GM12865 (cell line): ENCODE results near the gene NRTN.
"Not testable (repeated sequence)": the region's sequence is repeated elsewhere in the genome, so short reads cannot be mapped to it uniquely, and the experiment has no call there.

ENCODE experiments used
- DNase-seq: peaks from one replicate; pipeline ENCODE4 v3.0.0; 2010; ENCODE audit warnings: low read depth
- H3K4me3 ChIP-seq: 2 replicates; pipeline ENCODE4 v1.5.1; 2011; ENCODE audit warnings: mild to moderate bottlenecking, low read depth, low read length, control low read depth
- CTCF ChIP-seq: IDR thresholded peaks from 2 replicates; pipeline ENCODE4 v1.5.1; 2011; ENCODE audit warnings: low read length, control low read depth, low read depth, inconsistent platforms; ENCODE audit not compliant: insufficient read depth; ENCODE audit errors: missing control alignments

NRTN gene

GRCh38 chr19:5774921-5775320 is 29.9 kb upstream of the NRTN start:
- no peak overlapping the region for H3K4me3 ChIP-seq
- no peak for DNase-seq
- TF ChIP-seq CTCF, result no peak

- no peak overlapping the region for H3K4me3 ChIP-seq
- no peak for TF ChIP-seq CTCF
- no peak for DNase-seq
These were observed 29.1 kb upstream of the NRTN start for GRCh38 chr19:5775668-5776309.

GRCh38 chr19:5778402-5778801 is 26.5 kb upstream of the NRTN start:
- no peak overlapping the region for H3K4me3 ChIP-seq
- TF ChIP-seq CTCF, result no peak
- DNase-seq, result no peak

GRCh38 chr19:5780916-5781315 is 24.0 kb upstream of the NRTN start:
- not testable (repeated sequence) for H3K4me3 ChIP-seq, DNase-seq

GRCh38 chr19:5782322-5782721 is 22.5 kb upstream of the NRTN start:
- H3K4me3 ChIP-seq, result no peak overlapping the region
- no peak for TF ChIP-seq CTCF
- no peak for DNase-seq

- DNase-seq, result no peak
- H3K4me3 ChIP-seq, result no peak overlapping the region
- TF ChIP-seq CTCF, result no peak
These were observed 21.6 kb upstream of the NRTN start for GRCh38 chr19:5782945-5783919.

GRCh38 chr19:5784581-5785147 is 20.2 kb upstream of the NRTN start, which contains the start of gene PRR22:
PRR22 (minus strand) TSS chr19:5784746; CDS start chr19:5784660, 86 bp downstream.
- H3K4me3 ChIP-seq, result no peak within 1 kb of the TSS
- TF ChIP-seq CTCF, result no peak
- DNase-seq, result no peak
